Body of pancreas (tissue), 4 donors: Measurements from ENCODE around the gene CCBE1. TPM values are rescaled to one million over a fixed set of nuclear protein-coding genes. Genes with fewer than 3 reads are reported as not detected.

Source experiments
- ATAC-seq: fragments of 150-250 bp; one replicate; pipeline ENCODE4 v1.9.1; 2016
- DNase-seq, 4 donors: peaks; one replicate each; pipeline ENCODE4 v3.0.0-alpha.2; 2019
- H3K27ac ChIP-seq, 4 donors: fragments of 200-600 bp; sonication (generic); 1 replicate in 3 of 4; 2 replicates in 1 of 4; pipeline versions ENCODE4 v1.5.1 to v1.6.1; 2016 to 2019; ENCODE audit warnings: mild to moderate bottlenecking in 1 of 4, mixed read lengths in 1 of 4, moderate library complexity in 1 of 4
- H3K27me3 ChIP-seq, 2 donors: fragments of 200-600 bp; sonication (generic); one replicate each; pipeline ENCODE4 v1.6.0; 2016; ENCODE audit warnings: mild to moderate bottlenecking in 1 of 2
- H3K36me3 ChIP-seq, 2 donors: fragments of 200-600 bp; sonication (generic); replicated peaks in 1 of 2; 2 replicates each; pipeline ENCODE4 v1.5.1; 2016; ENCODE audit warnings: low read depth in 2 of 2; ENCODE audit not compliant: insufficient read depth in 1 of 2
- H3K4me1 ChIP-seq: fragments of 200-600 bp; sonication (generic); one replicate; pipeline ENCODE4 v1.6.0; 2016
- H3K4me3 ChIP-seq, 2 donors: fragments of 200-600 bp; sonication (generic); 1 replicate in 1 of 2; 2 replicates in 1 of 2; pipeline ENCODE4 v1.5.1; 2016 to 2019
- H3K9me3 ChIP-seq, 3 donors: fragments of 200-600 bp; sonication (generic); 1 replicate in 2 of 3; 2 replicates in 1 of 3; pipeline ENCODE4 v1.5.1; 2016
- POLR2A ChIP-seq, 3 donors: fragments of 450-650 bp; IDR thresholded peaks; one replicate each; pipeline ENCODE4 v1.6.1; 2016; ENCODE audit warnings: antibody characterized with exemption in 3 of 3, mild to moderate bottlenecking in 2 of 3
- WGBS, 2 donors: methylation state at CpG; one replicate each; pipeline ENCODE4 v1.1.5; 2017; 5-methylcytosine and 5-hydroxymethylcytosine counted together
- intact Hi-C: fragments of 100-400 bp; cut with DNase I; formaldehyde crosslinking; loops from one replicate; pipeline ENCODE4 v1.15.1; 2023
- total RNA-seq, 2 donors: library from RNA; depleted of rRNA; stranded (reverse); fragments of >200 nt; gene quantifications; one replicate each; pipeline ENCODE4 v1.1.0, GENCODE V29; 2016
- TF ChIP-seq, protein P1 (sequence below), 7 experiments: fragments of 450-650 bp in 4 of 7; fragments of 200-600 bp in 3 of 7; sonication (generic) in 3 of 7; IDR thresholded peaks; one replicate each; pipeline ENCODE4 v1.5.1; 2016 to 2019; ENCODE audit warnings: antibody characterized with exemption in 7 of 7

Gene CCBE1
- total RNA-seq, 2 donors from 2014 or later = 0.99 to 4.4 TPM

DNA sequence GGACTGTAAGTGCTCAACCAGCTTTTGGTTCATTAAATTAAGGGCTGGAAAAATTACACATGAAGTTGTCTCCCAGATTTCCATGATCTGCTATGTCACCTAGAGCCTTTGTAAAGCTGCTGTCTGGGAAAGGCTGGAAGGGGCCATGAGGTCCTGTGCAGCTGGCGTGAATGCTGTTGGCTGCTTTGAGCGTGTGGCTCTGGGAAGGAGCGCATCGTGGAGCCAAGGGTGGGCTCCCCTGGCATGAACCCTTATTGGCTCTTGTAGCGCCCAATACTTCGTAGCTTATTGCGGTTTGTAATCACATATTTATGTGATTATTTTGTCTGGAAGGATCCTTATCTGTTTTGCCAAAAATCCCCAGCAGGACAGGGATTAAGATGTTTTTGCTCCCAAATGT lies 267.6 kb downstream of the CCBE1 start:
- no peak overlapping the region for H3K27ac ChIP-seq
- no peaks in the 10 kb centered on the region for H3K36me3 ChIP-seq
- no peaks in the 10 kb centered on the region for H3K4me1 ChIP-seq
- WGBS, 2 donors = 80 to 87% methylated on average over 7 of the region's 7 CpGs
- ATAC-seq = no peak
- H3K4me3 ChIP-seq = no peak overlapping the region
- no peak for TF ChIP-seq POLR2A (IDR thresholded peaks at IDR 0.05)
- TF ChIP-seq, protein P1, sequence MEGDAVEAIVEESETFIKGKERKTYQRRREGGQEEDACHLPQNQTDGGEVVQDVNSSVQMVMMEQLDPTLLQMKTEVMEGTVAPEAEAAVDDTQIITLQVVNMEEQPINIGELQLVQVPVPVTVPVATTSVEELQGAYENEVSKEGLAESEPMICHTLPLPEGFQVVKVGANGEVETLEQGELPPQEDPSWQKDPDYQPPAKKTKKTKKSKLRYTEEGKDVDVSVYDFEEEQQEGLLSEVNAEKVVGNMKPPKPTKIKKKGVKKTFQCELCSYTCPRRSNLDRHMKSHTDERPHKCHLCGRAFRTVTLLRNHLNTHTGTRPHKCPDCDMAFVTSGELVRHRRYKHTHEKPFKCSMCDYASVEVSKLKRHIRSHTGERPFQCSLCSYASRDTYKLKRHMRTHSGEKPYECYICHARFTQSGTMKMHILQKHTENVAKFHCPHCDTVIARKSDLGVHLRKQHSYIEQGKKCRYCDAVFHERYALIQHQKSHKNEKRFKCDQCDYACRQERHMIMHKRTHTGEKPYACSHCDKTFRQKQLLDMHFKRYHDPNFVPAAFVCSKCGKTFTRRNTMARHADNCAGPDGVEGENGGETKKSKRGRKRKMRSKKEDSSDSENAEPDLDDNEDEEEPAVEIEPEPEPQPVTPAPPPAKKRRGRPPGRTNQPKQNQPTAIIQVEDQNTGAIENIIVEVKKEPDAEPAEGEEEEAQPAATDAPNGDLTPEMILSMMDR (IDR thresholded peaks at IDR 0.05) = no peak
- intact Hi-C loops = no loop called here
- no peak for DNase-seq
- no peaks in the 10 kb centered on the region for H3K9me3 ChIP-seq
- H3K27me3 ChIP-seq = no peaks in the 10 kb centered on the region

- no peak overlapping the region for H3K4me3 ChIP-seq
- H3K27me3 ChIP-seq = no peaks in the 10 kb centered on the region
- no peaks in the 10 kb centered on the region for H3K4me1 ChIP-seq
- intact Hi-C loops = no loop called here
- no peaks in the 10 kb centered on the region for H3K9me3 ChIP-seq
- no peak for DNase-seq
- H3K27ac ChIP-seq = no peak overlapping the region
- no peak for ATAC-seq
- no peaks in the 10 kb centered on the region for H3K36me3 ChIP-seq
- WGBS, 2 donors = 63 to 100% methylated on average over 1 of the region's 1 CpG
- TF ChIP-seq, protein P1 (IDR thresholded peaks at IDR 0.05) = no peak
- no peak for TF ChIP-seq POLR2A (IDR thresholded peaks at IDR 0.05)
Measured at GRCh38 chr18:59428018-59428417, 269.2 kb downstream of the CCBE1 start.

DNA sequence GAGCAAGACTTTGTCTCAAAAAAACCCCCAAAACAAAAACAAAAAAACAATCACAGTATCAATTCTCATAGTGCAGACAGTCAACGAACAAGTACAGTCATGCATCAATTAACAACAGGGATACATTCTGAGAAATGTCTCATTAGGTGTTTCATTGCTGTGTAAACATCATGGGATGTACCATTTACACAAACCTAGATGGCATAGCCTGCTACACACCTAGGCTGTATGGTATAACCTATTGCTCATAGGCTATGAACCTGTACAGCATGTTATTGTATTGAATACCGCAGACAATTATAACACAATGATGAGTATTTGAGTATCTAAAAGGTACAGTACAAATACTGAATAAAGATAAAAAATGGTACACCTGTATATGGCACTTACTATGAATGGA lies 270.4 kb downstream of the CCBE1 start:
- no peak overlapping the region for H3K27ac ChIP-seq
- no peak for DNase-seq
- intact Hi-C loops = no loop called here
- no peak for TF ChIP-seq POLR2A (IDR thresholded peaks at IDR 0.05)
- TF ChIP-seq, protein P1 (IDR thresholded peaks at IDR 0.05) = no peak
- H3K4me3 ChIP-seq = no peak overlapping the region
- H3K27me3 ChIP-seq = no peaks in the 10 kb centered on the region
- 71 to 75% methylated on average over 2 of the region's 2 CpGs for WGBS, 2 donors
- no peaks in the 10 kb centered on the region for H3K9me3 ChIP-seq
- no peak for ATAC-seq
- no peaks in the 10 kb centered on the region for H3K4me1 ChIP-seq
- H3K36me3 ChIP-seq = no peaks in the 10 kb centered on the region

- peak in 2 of 4 donors; percentile 11 to 19 for DNase-seq
Measured at GRCh38 chr18:59423259-59423658, 274.0 kb downstream of the CCBE1 start.

DNA sequence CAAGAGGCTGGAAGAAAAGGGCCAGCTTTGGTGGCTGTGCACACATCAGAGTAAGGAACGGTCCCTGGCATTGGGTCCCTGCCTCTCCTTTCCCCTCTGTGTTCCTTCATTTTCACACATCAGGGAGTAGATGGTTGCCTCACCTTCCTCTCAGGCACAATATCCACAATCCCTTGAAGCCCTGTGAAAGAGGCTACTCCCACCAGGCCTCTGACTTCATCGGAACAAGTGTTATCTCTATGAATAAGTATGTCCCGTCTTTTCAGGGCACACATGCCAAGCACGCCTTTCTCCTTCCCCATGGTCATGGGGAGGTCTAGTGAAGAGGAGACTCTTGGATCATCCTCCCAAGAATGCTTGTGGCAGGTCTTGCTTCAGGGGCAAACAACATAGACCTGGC lies 277.0 kb downstream of the CCBE1 start:
- ATAC-seq (no peak), DNase-seq (no peak)
- Histone ChIP-seq H3K27me3 (no peaks in the 10 kb centered on the region), H3K27ac (no peak overlapping the region), H3K36me3 (no peaks in the 10 kb centered on the region), H3K9me3 (no peaks in the 10 kb centered on the region), H3K4me1 (no peaks in the 10 kb centered on the region), H3K4me3 (no peak overlapping the region)
- TF ChIP-seq POLR2A (IDR thresholded peaks at IDR 0.05) = no peak
- TF ChIP-seq, protein P1 (IDR thresholded peaks at IDR 0.05) = no peak
- 51 to 73% methylated on average over 4 of the region's 4 CpGs for WGBS, 2 donors
- intact Hi-C loops = no loop called here

More at GRCh38 chr18:59423259-59423658, 274.0 kb downstream of the CCBE1 start:
- H3K36me3 ChIP-seq = no peaks in the 10 kb centered on the region
- H3K27ac ChIP-seq = no peak overlapping the region
- no peak for ATAC-seq
- no peaks in the 10 kb centered on the region for H3K9me3 ChIP-seq
- H3K27me3 ChIP-seq = no peaks in the 10 kb centered on the region
- intact Hi-C loops = no loop called here
- no peak for TF ChIP-seq POLR2A (IDR thresholded peaks at IDR 0.05)
- TF ChIP-seq, protein P1 (IDR thresholded peaks at IDR 0.05) = no peak
- WGBS, 2 donors = 13 to 33% methylated on average over 2 of the region's 2 CpGs
- H3K4me1 ChIP-seq = no peaks in the 10 kb centered on the region
- no peak overlapping the region for H3K4me3 ChIP-seq
